WI38 (cell line): Measurements from ENCODE around the gene FUBP3.

Source experiments
- H3K4me3 ChIP-seq: 2 replicates; pipeline ENCODE4 v1.5.1; 2011; ENCODE audit warnings: low read depth, mild to moderate bottlenecking, control low read depth, low read length
- TF ChIP-seq, protein P1 (sequence below): IDR thresholded peaks from 2 replicates; pipeline ENCODE4 v1.5.1; 2012; ENCODE audit warnings: low read depth, mild to moderate bottlenecking, control low read depth, low read length

Gene FUBP3

DNA sequence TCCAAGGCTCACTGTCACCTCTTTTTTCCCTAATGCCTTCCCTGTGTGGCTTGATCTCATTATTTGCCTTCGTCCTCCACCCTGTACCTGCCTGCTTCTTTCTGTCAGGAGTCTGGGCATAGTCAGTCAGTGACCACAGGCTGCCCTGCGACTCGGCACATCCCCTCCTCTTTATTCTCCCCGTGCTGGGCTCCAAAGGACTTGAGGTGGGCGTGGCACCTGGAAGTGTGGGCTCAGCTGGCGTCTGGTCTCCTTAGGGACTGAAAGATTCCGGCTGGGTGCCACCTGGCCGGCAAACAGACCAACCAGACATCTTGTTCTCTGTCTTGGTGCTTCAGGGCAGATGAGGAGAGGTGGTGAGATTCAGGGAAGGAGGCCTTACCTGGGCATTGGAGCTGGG, 55.4 kb downstream of the FUBP3 start:
- TF ChIP-seq, protein P1, sequence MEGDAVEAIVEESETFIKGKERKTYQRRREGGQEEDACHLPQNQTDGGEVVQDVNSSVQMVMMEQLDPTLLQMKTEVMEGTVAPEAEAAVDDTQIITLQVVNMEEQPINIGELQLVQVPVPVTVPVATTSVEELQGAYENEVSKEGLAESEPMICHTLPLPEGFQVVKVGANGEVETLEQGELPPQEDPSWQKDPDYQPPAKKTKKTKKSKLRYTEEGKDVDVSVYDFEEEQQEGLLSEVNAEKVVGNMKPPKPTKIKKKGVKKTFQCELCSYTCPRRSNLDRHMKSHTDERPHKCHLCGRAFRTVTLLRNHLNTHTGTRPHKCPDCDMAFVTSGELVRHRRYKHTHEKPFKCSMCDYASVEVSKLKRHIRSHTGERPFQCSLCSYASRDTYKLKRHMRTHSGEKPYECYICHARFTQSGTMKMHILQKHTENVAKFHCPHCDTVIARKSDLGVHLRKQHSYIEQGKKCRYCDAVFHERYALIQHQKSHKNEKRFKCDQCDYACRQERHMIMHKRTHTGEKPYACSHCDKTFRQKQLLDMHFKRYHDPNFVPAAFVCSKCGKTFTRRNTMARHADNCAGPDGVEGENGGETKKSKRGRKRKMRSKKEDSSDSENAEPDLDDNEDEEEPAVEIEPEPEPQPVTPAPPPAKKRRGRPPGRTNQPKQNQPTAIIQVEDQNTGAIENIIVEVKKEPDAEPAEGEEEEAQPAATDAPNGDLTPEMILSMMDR: no peak

DNA sequence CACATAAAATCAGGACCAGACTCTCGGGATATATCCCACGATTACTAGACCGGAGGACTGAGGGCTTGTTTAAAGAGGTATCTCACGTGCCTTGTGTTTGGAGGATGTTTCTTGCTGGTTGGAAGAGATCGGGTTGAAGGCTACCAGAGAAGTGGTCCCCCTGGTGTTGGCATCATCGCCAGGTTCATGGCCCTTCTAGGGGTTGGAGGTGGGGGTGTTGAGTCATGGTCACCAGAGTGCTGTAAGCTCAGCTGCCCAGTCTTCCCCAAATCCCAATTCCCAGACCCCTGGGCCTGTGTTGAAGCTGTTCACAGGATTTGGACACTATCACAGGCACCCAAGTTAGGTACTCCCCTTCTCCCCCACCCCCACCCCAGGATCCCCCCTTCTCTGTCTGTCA, 55.9 kb downstream of the FUBP3 start:
- TF ChIP-seq, protein P1: no peak
- H3K4me3 ChIP-seq: no peak overlapping the region

More for the DNA sequence above, 55.4 kb downstream of the FUBP3 start:
- H3K4me3 ChIP-seq: no peak overlapping the region

DNA sequence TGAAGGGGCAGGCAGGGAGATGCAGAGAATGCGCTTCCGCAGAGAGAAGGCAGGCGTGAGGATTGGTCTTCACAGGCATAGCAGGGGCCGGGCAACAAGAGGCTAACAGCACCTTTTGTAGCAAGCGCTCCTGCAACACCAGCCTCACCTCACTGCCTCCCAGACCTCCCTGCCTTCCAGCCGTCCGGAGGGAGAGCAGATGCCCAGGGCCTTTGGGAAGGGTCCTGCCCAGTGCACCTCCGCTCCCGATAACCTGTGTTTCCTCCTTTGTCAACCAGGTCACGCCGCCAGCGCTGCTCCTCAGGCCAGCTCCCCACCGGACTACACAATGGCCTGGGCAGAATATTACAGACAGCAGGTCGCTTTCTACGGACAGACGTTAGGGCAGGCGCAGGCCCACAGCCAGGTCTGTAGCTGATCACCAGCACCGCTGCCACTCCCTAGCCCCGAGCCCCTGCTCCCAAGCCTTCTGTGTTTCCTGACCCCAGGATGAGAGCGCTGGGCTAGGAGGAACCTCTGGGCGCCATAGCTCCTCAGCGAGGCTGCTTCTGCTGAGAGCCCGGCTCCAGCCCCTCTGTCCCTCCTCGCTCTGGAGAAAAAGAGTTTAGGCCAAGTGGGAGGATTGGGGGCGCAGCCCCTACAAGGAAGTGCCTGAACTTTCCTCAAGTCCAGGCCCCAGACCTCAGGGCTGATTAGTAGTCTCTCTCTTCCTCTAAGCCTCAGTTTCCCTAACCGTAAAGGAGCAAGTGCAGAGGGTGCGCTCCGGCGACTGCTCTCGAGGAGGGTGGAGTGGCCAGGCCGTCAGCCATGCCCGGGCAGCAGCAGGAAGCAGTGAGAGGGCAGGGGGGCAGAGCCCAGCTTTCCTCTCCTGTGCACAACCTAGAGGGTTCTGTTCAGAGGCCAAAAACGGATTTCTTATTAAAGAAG, 56.6 kb downstream of the FUBP3 start:
- H3K4me3 ChIP-seq: no peak overlapping the region
- TF ChIP-seq, protein P1: no peak

DNA sequence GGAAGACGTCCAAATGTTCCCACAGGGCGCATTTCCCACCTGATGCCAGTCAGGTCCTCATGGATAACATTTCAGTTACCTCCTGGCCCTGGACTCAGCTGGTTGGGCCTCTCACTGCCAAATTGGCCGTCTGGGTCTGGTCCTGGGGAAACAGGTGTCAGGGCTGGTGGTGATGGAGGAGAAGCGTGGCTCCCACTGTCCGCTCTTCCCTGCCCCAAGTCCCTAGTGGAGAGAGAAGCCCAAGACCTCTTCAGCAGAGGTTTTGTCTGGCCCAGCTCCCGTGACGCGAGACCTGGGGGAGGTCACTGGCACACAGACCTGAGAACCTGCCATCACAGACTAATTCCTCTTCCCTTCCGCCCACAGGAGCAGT, 57.3 kb downstream of the FUBP3 start:
- TF ChIP-seq, protein P1: no peak
- H3K4me3 ChIP-seq: no peak overlapping the region

DNA sequence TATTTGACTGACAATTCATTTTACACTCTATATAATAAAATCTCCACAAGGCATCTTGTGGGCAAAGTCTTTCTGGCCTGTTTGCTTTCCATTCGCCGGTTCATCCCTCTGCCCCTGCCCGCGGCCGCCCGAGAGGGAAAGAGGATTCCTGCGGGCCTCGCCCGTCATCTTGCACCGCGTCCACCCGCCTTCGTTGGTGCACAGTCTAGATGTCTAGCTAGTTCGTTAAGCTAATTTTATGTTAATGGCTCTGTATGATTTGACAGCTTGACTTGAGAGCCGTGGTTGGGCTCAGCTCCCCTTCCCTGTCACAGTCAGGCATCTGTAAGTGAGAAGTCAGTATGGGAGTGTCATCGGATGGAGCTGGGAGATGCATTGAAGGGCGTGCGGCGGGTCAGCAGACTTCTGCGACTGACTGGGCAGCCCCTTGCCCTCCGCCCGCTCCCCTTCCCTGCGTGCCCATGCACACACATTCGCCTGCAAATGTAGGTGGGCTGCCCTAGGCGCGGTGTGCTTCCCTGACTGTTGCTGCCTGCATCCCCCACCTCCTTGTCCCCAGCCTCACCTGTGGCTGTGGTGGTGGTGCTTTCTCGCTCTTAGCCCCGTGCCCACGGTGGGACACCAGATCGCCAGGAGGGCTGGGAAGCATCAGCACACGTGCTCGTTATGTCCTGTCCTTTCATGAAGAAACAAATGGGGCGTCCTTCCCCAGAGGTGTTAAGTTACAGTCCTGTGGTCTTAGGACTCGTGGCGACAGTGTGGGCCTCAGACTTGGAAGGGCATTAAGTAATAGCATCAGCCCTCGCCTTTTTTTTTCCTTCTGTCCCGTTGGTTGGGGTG, 59.1 kb downstream of the FUBP3 start:
- H3K4me3 ChIP-seq: no peak overlapping the region
- TF ChIP-seq, protein P1: no peak

DNA sequence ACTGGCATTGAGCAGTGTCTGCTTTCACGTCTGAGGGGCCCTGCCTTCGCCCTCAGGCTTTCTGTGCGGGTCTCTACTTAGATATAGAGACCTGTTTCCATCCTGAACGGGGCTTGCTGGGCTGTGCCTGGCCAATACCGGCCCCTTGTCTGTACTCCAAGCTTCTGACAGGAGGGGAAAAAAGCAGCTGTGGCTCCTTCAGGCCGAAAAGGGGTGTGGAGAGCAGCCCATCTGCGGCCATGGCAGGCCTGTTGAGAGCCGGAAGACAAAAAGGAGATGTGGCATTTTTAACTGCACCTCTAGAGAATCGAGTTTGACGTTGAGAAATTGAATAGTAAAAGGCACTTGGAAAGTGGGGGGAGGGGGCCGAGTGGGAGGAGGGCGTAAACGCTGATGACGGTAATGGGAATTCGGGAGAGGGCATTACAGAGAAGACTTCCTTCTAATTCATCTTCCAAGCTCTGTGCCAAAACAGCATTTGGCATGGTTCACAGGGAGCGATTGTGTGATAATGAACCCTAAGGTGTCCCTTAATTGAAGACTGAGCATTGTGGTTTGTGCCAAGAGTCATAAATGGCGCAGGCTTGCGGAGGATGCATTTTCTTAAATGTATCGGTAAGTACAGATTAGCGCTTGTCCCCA, 59.9 kb downstream of the FUBP3 start:
- no peak overlapping the region for H3K4me3 ChIP-seq
- TF ChIP-seq, protein P1: no peak
